A673 (cell line): ENCODE measurements around the gene SUFU.

Source experiments
- CTCF ChIP-seq: fragments of 300-800, 200-600 bp; sonication (generic); conservative IDR thresholded peaks from 2 replicates; pipeline ENCODE4 v1.5.1; 2017; ENCODE audit warnings: low read depth, mild to moderate bottlenecking, antibody characterized with exemption, low read length, moderate library complexity, mixed read lengths
- EZH2 ChIP-seq: fragments of 200-600 bp; sonication (generic); IDR thresholded peaks from 2 replicates; pipeline ENCODE4 v1.6.1; 2017; ENCODE audit warnings: borderline replicate concordance, low read depth, mild to moderate bottlenecking, mixed read lengths, antibody characterized with exemption, low read length; ENCODE audit not compliant: poor library complexity, severe bottlenecking

- no peak for TF ChIP-seq CTCF
- TF ChIP-seq EZH2: no peak
Observed at GRCh38 chr10:102508506-102508905, 4.7 kb downstream of the SUFU start.
